Right lobe of liver (tissue), 6 donors: ENCODE measurements around the gene YDJC. TPM values are rescaled to one million over a fixed set of nuclear protein-coding genes. Genes with fewer than 3 reads are reported as not detected.

ENCODE experiments used
- ATAC-seq, 4 donors: fragments of 200-7000 bp; cut with Tn5 transposase; one replicate each; pipeline ENCODE4 v1.9.1; 2020; ENCODE audit warnings: mild to moderate bottlenecking in 4 of 4, moderate library complexity in 4 of 4
- DNase-seq, 3 donors: peaks; one replicate each; pipeline ENCODE4 v3.0.0-alpha.2; 2020
- H3K27ac ChIP-seq, 3 donors: fragments of 200-600 bp; one replicate each; pipeline ENCODE4 v1.8.0; 2022
- H3K27me3 ChIP-seq, 2 donors: fragments of 200-600 bp; one replicate each; pipeline ENCODE4 v1.8.0; 2022
- H3K36me3 ChIP-seq, 4 donors: fragments of 200-600 bp; sonication (generic) in 1 of 4; one replicate each; pipeline versions ENCODE4 v1.5.1 to v1.8.0; 2017 to 2022; ENCODE audit warnings: control low read depth in 1 of 4
- H3K4me1 ChIP-seq, 4 donors: fragments of 200-600 bp; sonication (generic) in 1 of 4; one replicate each; pipeline versions ENCODE4 v1.5.1 to v1.8.0; 2017 to 2022; ENCODE audit warnings: control low read depth in 1 of 4
- H3K4me3 ChIP-seq, 3 donors: fragments of 200-600 bp; one replicate each; pipeline ENCODE4 v1.8.0; 2022
- H3K9me3 ChIP-seq, 4 donors: fragments of 200-600 bp; sonication (generic) in 1 of 4; one replicate each; pipeline versions ENCODE4 v1.5.1 to v1.8.0; 2017 to 2022; ENCODE audit warnings: control low read depth in 1 of 4
- CTCF ChIP-seq, 4 donors: fragments of 200-600 bp in 3 of 4; fragments of 450-650 bp in 1 of 4; IDR thresholded peaks; one replicate each; pipeline versions ENCODE4 v1.5.1 to v1.8.0; 2016 to 2022; ENCODE audit warnings: antibody characterized with exemption in 4 of 4, mild to moderate bottlenecking in 2 of 4
- POLR2A ChIP-seq: fragments of 450-650 bp; IDR thresholded peaks from one replicate; pipeline ENCODE4 v1.6.1; 2017; ENCODE audit warnings: antibody characterized with exemption, mild to moderate bottlenecking
- WGBS: methylation state at CpG from one replicate; pipeline ENCODE4 v1.1.6; 2018; ENCODE audit warnings: low coverage, low lambda C conversion rate; ENCODE audit not compliant: insufficient coverage; ENCODE audit errors: missing lambda C conversion rate; 5-methylcytosine and 5-hydroxymethylcytosine counted together
- intact Hi-C, 2 donors: fragments of 100-400 bp; cut with DNase I; formaldehyde crosslinking; loops; one replicate each; pipeline versions ENCODE4 v1.11.2 to v1.14.1; 2022
- total RNA-seq, 6 experiments: library from RNA; depleted of rRNA in 2 of 6; stranded (reverse); fragments of >200 nt in 2 of 6; fragmentation: NEBNext Ultra II Directional in 3 of 6; extraction: Animal tissue kit (Norgen Biotek cat#: 25700) in 3 of 6; gene quantifications; one replicate each; pipeline versions ENCODE4 v1.1.0 to v1.2.4, GENCODE V29; 2016 to 2023
- donor health status: DM: no; HTN: yes; CAD: no.
- donor health status: DM: no; HTN: no; CAD: no.
- donor health status: DM: no; HTN: no; CAD: no.
- donor health status: DM: no; HTN: yes; CAD: no.
- donor health status: DM: no; HTN: yes; CAD: no.

The YDJC gene
- total RNA-seq, 6 experiments from 2014 or later: 7.1 to 29.0 (median 7.8) TPM

GRCh38 chr22:21631025-21631424 lies 1.2 kb upstream of the YDJC start:
- H3K36me3 ChIP-seq: no peaks in the 10 kb centered on the region
- intact Hi-C loops: loop anchor here in 1 of 2 donors (5.0 kb wide), 1 partner anchor 54 kb away; no protein-coding TSS in a partner anchor
- 90% methylated on average over 3 of the region's 4 CpGs for WGBS
- DNase-seq: no peak
- H3K9me3 ChIP-seq: no peaks in the 10 kb centered on the region
- H3K27me3 ChIP-seq: no peaks in the 10 kb centered on the region
- TF ChIP-seq CTCF (IDR thresholded peaks at IDR 0.05) (no peak), POLR2A (no peak)
- no peak for ATAC-seq
- no peak overlapping the region for H3K4me3 ChIP-seq
- H3K4me1 ChIP-seq: peaks cover 0 to 6% (median 2%) of the 10 kb centered on the region in 4 donors
- no peak overlapping the region for H3K27ac ChIP-seq

- TF ChIP-seq CTCF (IDR thresholded peaks at IDR 0.05) (no peak), POLR2A (no peak)
- Histone ChIP-seq H3K36me3 (no peaks in the 10 kb centered on the region), H3K9me3 (no peaks in the 10 kb centered on the region), H3K27me3 (no peaks in the 10 kb centered on the region), H3K4me1 (peaks cover 0 to 11% (median 3%) of the 10 kb centered on the region in 4 donors), H3K27ac (peak overlapping the region in 1 of 3 donors; percentile 20), H3K4me3 (peak overlapping the region; percentile 80 to 95 (median 82))
- DNase-seq: peak in 2 of 3 donors; percentile 35 to 62
- intact Hi-C loops: loop anchor here in 1 of 2 donors (5.0 kb wide), 1 partner anchor 46 kb away; no protein-coding TSS in a partner anchor
- WGBS: 40% methylated on average over 1 of the region's 74 CpGs
- ATAC-seq: no peak
Measured at GRCh38 chr22:21628386-21629254, 1.2 kb downstream of the YDJC start.

GRCh38 chr22:21626735-21627469 lies 2.9 kb downstream of the YDJC start:
- peaks cover 0 to 6% (median 0%) of the 10 kb centered on the region in 4 donors for H3K36me3 ChIP-seq
- TF ChIP-seq CTCF (IDR thresholded peaks at IDR 0.05): no peak
- no peak for TF ChIP-seq POLR2A

GRCh38 chr22:21626073-21626734 lies 3.6 kb downstream of the YDJC start:
- peaks cover 0 to 23% (median 3%) of the 10 kb centered on the region in 4 donors for H3K4me1 ChIP-seq
- TF ChIP-seq POLR2A (no peak), CTCF (IDR thresholded peaks at IDR 0.05) (no peak)

More at GRCh38 chr22:21626735-21627469, 2.9 kb downstream of the YDJC start:
- ATAC-seq (no peak), DNase-seq (no peak)
- Histone ChIP-seq H3K9me3 (no peaks in the 10 kb centered on the region), H3K27ac (no peak overlapping the region), H3K4me1 (peaks cover 0 to 23% (median 3%) of the 10 kb centered on the region in 4 donors), H3K27me3 (no peaks in the 10 kb centered on the region), H3K4me3 (no peak overlapping the region)
- 90% methylated on average over 6 of the region's 11 CpGs for WGBS
- intact Hi-C loops: loop anchor here in 1 of 2 donors (5.0 kb wide), 1 partner anchor 45 kb away; no protein-coding TSS in a partner anchor

More at GRCh38 chr22:21626073-21626734, 3.6 kb downstream of the YDJC start:
- Histone ChIP-seq H3K9me3 (no peaks in the 10 kb centered on the region), H3K36me3 (peaks cover 0 to 7% (median 0%) of the 10 kb centered on the region in 4 donors), H3K27me3 (no peaks in the 10 kb centered on the region), H3K27ac (no peak overlapping the region), H3K4me3 (no peak overlapping the region)
- ATAC-seq (no peak), DNase-seq (no peak)
- intact Hi-C loops: loop anchor here in 1 of 2 donors (5.0 kb wide), 1 partner anchor 44 kb away; no protein-coding TSS in a partner anchor
- WGBS: 80% methylated on average over 2 of the region's 4 CpGs
